ENCODE results near the gene GNAQ.
A peak's percentile ranks its signal among the peaks of the same experiment; 100 is the strongest.

Gene GNAQ

DNA sequence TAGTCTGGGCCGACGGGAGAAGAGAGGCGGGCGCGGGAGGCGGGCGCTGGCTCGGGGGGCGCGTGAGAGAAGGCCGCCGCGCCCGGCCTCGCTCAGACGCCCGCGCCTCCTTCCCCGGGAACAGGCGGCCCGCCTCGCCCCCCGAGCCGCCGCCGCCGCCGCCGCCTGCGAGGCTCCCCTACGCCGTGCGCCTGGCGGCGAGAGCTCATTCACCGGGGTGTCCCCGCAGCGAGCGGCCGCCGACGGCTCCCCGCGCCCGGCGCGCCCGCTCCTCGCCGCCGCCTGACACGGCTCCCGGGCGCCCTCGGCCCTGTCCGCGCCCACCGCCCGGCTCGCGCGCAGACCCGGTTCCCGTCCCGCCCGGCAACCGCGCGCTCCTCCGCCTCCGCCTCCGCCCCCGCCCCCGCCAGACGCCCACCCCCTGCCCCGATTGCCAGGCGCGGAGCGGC, at the start of gene GNAQ:
Gene GNAQ (minus strand): TSS at position 368 of the 449 bp plus-strand sequence. CDS start 576 bp downstream, outside the sequence.
- DNase-seq = no peak
- H3K4me1 ChIP-seq = peaks cover 0 to 55% (median 16%) of the 10 kb centered on the region in 4 donors

DNA sequence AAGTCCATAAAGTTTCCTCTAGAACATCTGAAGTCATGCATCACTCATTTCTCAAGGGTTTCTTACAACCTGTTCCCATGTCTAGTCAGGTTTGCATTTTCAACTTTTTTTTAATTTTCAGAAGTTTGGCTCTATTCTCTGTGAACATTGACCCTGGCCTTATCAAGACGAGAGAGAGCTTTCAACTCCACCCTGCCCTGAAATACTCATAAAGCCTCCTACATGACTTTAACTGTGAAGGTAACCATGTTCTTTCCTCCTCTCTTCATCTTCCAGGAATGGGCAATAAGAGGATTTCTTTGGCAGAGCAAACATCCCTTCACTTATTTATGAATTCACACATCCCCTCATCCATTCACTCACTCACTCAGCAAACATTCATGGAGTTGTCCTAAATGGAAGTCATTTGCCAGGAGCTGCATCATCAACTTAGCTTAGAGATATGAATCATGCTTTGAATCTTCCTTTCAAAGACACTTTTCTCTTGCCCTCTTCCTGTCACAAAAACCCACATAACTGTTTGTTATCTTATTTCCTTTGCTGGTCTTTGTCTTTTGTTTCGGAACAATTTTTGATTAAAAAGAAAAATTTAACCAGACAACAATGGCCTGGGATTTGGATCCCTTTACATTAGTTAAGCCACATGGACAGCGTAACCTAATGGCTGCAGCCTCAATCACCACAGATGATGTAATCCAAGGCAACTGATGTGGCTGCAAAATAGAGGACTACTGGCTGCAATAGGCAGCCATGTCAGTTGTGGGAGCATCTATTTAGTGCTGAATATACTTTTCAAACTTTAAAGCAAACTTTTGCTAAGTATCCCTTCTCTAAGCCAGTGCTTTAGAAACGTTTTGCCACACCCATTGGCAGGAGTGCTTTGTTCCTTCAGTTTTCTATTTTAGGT, 43.0 kb upstream of the GNAQ start:
- Histone ChIP-seq H3K4me1 (no peaks in the 10 kb centered on the region), H3K4me3 (no peak overlapping the region), H3K36me3 (no peaks in the 10 kb centered on the region), H3K9me3 (peaks cover 0 to 7% (median 0%) of the 10 kb centered on the region in 3 donors), H3K27me3 (no peaks in the 10 kb centered on the region), H3K27ac (no peak overlapping the region)
- no peak for DNase-seq
- intact Hi-C loops (cut with DNase I; ENCODE audit: low total_unique reads) = no loop called here
- TF ChIP-seq, protein P1, sequence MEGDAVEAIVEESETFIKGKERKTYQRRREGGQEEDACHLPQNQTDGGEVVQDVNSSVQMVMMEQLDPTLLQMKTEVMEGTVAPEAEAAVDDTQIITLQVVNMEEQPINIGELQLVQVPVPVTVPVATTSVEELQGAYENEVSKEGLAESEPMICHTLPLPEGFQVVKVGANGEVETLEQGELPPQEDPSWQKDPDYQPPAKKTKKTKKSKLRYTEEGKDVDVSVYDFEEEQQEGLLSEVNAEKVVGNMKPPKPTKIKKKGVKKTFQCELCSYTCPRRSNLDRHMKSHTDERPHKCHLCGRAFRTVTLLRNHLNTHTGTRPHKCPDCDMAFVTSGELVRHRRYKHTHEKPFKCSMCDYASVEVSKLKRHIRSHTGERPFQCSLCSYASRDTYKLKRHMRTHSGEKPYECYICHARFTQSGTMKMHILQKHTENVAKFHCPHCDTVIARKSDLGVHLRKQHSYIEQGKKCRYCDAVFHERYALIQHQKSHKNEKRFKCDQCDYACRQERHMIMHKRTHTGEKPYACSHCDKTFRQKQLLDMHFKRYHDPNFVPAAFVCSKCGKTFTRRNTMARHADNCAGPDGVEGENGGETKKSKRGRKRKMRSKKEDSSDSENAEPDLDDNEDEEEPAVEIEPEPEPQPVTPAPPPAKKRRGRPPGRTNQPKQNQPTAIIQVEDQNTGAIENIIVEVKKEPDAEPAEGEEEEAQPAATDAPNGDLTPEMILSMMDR (IDR thresholded peaks at IDR 0.05) = no peak

More for the DNA sequence above, at the start of gene GNAQ:
- H3K27me3 ChIP-seq = no peaks in the 10 kb centered on the region
- TF ChIP-seq, protein P1 (IDR thresholded peaks at IDR 0.05) = no peak
- H3K27ac ChIP-seq = peak within 1 kb of the TSS; percentile 82 to 91
- no peaks in the 10 kb centered on the region for H3K9me3 ChIP-seq
- H3K4me3 ChIP-seq = peak within 1 kb of the TSS; percentile 61 to 84
- H3K36me3 ChIP-seq = no peaks in the 10 kb centered on the region
- intact Hi-C loops (cut with DNase I; ENCODE audit: low total_unique reads) = loop anchor here (5.0 kb wide), 1 partner anchor 184 kb away; no protein-coding TSS in a partner anchor

DNA sequence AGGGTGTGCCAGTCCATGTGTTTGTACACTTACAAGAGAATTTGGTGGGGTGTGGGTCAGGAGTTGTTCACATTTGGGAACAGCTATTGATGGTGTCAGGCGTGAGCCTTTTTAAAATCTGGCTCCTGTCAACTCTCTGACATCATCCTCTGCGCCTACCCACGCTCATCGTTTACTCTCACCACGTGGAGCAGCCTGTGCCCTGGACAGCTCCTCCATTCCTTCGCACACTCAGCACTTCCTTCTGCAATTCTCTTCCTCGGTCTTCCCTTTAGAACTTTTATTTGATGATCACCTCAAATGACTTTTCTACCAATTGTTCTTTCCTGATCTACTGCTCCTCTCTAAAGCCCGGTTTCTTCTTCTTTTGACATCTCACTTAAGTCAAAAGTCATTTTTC, 42.1 kb upstream of the GNAQ start:
- Histone ChIP-seq H3K27ac (no peak overlapping the region), H3K4me3 (no peak overlapping the region), H3K27me3 (no peaks in the 10 kb centered on the region), H3K9me3 (peaks cover 0 to 7% (median 0%) of the 10 kb centered on the region in 3 donors), H3K4me1 (no peaks in the 10 kb centered on the region), H3K36me3 (no peaks in the 10 kb centered on the region)
- intact Hi-C loops (cut with DNase I; ENCODE audit: low total_unique reads) = no loop called here
- no peak for DNase-seq
- TF ChIP-seq, protein P1 (IDR thresholded peaks at IDR 0.05) = no peak

DNA sequence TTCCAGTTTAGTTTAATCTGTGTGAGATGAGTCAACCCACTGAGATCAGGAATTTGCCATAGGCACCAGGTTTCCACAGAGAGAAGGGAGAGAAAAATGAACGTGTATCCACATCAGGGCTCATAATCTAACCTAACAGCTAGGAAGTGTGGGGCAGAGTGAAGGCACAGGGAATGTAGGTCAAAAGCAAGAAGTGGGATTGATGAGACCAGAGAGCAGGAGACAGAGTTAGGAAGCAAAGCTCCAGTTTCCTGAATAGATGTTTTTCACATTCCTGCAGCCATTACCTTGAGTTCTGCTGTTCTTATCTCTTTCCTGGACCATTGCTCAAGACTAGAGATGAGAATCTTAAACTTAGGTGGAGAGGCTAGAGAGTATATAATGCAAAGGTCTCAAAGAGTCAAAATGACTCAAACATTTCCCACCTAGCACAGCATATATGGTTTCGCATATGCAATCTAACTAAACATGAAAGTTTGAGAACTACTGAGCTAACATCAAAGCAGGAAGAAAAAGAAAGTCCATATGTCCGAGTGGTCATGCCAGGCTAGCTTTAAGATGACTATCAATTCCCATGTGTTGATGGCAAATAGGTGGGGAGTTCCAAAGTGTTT, 41.1 kb upstream of the GNAQ start:
- TF ChIP-seq, protein P1 (IDR thresholded peaks at IDR 0.05) = no peak
- DNase-seq = no peak

DNA sequence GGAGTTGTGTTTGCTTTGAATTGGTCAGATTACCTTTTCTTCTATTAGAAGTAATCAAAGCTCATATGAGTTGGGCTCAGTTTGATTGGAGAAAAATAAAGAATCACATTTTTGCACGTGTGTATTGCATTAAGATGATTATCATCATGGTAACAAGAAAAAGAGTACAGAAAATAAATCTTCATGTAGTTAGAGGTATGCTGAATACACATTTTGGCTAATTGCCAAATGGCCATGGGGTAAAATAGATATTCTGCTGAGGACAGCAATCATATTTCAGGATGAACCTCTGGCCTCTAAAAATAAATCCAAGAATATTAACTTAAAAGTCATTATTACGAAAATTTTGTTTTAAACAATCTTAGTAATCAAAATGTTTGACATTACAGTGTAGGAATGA, 38.9 kb upstream of the GNAQ start:
- Histone ChIP-seq H3K4me3 (no peak overlapping the region), H3K9me3 (no peaks in the 10 kb centered on the region), H3K4me1 (no peaks in the 10 kb centered on the region), H3K27me3 (no peaks in the 10 kb centered on the region), H3K27ac (no peak overlapping the region), H3K36me3 (no peaks in the 10 kb centered on the region)
- no peak for DNase-seq
- TF ChIP-seq, protein P1 (IDR thresholded peaks at IDR 0.05) = no peak
- intact Hi-C loops (cut with DNase I; ENCODE audit: low total_unique reads) = no loop called here

More for the DNA sequence above, 41.1 kb upstream of the GNAQ start:
- intact Hi-C loops (cut with DNase I; ENCODE audit: low total_unique reads) = no loop called here
- no peaks in the 10 kb centered on the region for H3K27me3 ChIP-seq
- no peaks in the 10 kb centered on the region for H3K9me3 ChIP-seq
- no peak overlapping the region for H3K27ac ChIP-seq
- H3K4me1 ChIP-seq = no peaks in the 10 kb centered on the region
- no peaks in the 10 kb centered on the region for H3K36me3 ChIP-seq
- no peak overlapping the region for H3K4me3 ChIP-seq

Data from tibial artery (tissue), 4 donors.